Measurements from ENCODE around the gene STMND1. TPM values are rescaled to one million over a fixed set of nuclear protein-coding genes. Genes with fewer than 3 reads are reported as not detected.

The STMND1 gene
- total RNA-seq, 1 experiment from 2014 or later: not detected

DNA sequence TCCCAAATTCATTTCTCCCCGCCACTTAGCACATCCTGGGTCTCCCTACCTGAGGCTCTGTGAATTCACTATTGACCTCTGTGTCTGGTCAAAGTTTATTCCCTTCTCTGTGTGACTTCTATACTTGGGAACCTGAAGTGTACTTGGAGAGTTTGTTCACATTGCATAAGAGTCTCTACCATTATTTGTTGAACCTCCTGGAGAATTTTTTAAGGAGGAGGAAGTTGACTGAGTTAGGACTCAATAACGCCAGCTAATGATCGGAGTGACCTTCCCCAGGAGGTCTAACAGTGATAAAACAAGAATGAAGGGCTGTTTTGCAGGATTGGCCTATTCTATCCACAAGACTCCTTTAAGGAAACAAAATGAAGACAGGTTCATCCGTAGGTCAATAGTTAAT, 23.6 kb downstream of the STMND1 start:
- no peaks in the 10 kb centered on the region for H3K9me3 ChIP-seq (ENCODE audit: low read depth, low read length, poor library complexity, severe bottlenecking)
- intact Hi-C loops (cut with micrococcal nuclease; ENCODE audit: unreplicated experiment): no loop called here
- TF ChIP-seq CTCF (conservative IDR thresholded peaks at IDR 0.05; ENCODE audit: low read depth, low read length) (no peak), EZH2 (IDR thresholded peaks at IDR 0.05; ENCODE audit: borderline replicate concordance, low read depth, low read length, poor library complexity, severe bottlenecking) (no peak)
- ChIA-PET CTCF (no interaction called here), POLR2A (ENCODE audit: low non-redundant PET) (no interaction called here)
- no TSS peak for BruUV-seq (replicated peaks)
- DNase-seq (ENCODE audit: low spot score): no peak
- no peaks in the 10 kb centered on the region for H3K27me3 ChIP-seq (replicated peaks; ENCODE audit: insufficient read depth, low read depth, low read length, poor library complexity)
- H3K36me3 ChIP-seq (ENCODE audit: insufficient read depth, low read length, poor library complexity, severe bottlenecking): no peaks in the 10 kb centered on the region
- no peak overlapping the region for H3K27ac ChIP-seq (ENCODE audit: low read depth, low read length, poor library complexity, severe bottlenecking)
- H3K4me1 ChIP-seq (ENCODE audit: insufficient read depth, low read length, poor library complexity, severe bottlenecking): no peaks in the 10 kb centered on the region
- no peak overlapping the region for H3K4me3 ChIP-seq (ENCODE audit: low read depth, low read length, poor library complexity, severe bottlenecking)

GRCh38 chr6:17130786-17131185, 28.9 kb downstream of the STMND1 start:
- no peak for DNase-seq (ENCODE audit: low spot score)
- Histone ChIP-seq H3K4me3 (ENCODE audit: low read depth, low read length, poor library complexity, severe bottlenecking) (no peak overlapping the region), H3K9me3 (ENCODE audit: low read depth, low read length, poor library complexity, severe bottlenecking) (no peaks in the 10 kb centered on the region), H3K4me1 (ENCODE audit: insufficient read depth, low read length, poor library complexity, severe bottlenecking) (no peaks in the 10 kb centered on the region), H3K27me3 (replicated peaks; ENCODE audit: insufficient read depth, low read depth, low read length, poor library complexity) (no peaks in the 10 kb centered on the region), H3K27ac (ENCODE audit: low read depth, low read length, poor library complexity, severe bottlenecking) (no peak overlapping the region), H3K36me3 (ENCODE audit: insufficient read depth, low read length, poor library complexity, severe bottlenecking) (no peaks in the 10 kb centered on the region)
- BruUV-seq (replicated peaks): no TSS peak
- no peak for TF ChIP-seq EZH2 (IDR thresholded peaks at IDR 0.05; ENCODE audit: borderline replicate concordance, low read depth, low read length, poor library complexity, severe bottlenecking)
- no peak for TF ChIP-seq CTCF (conservative IDR thresholded peaks at IDR 0.05; ENCODE audit: low read depth, low read length)
- CTCF ChIA-PET: no interaction called here
- POLR2A ChIA-PET (ENCODE audit: low non-redundant PET): no interaction called here
- intact Hi-C loops (cut with micrococcal nuclease; ENCODE audit: unreplicated experiment): no loop called here

- Histone ChIP-seq H3K4me3 (ENCODE audit: low read depth, low read length, poor library complexity, severe bottlenecking) (no peak overlapping the region), H3K27ac (ENCODE audit: low read depth, low read length, poor library complexity, severe bottlenecking) (no peak overlapping the region), H3K9me3 (ENCODE audit: low read depth, low read length, poor library complexity, severe bottlenecking) (peaks cover 6% of the 10 kb centered on the region), H3K27me3 (replicated peaks; ENCODE audit: insufficient read depth, low read depth, low read length, poor library complexity) (no peaks in the 10 kb centered on the region), H3K36me3 (ENCODE audit: insufficient read depth, low read length, poor library complexity, severe bottlenecking) (no peaks in the 10 kb centered on the region), H3K4me1 (ENCODE audit: insufficient read depth, low read length, poor library complexity, severe bottlenecking) (no peaks in the 10 kb centered on the region)
- CTCF ChIA-PET: no interaction called here
- TF ChIP-seq CTCF (conservative IDR thresholded peaks at IDR 0.05; ENCODE audit: low read depth, low read length) (no peak), EZH2 (IDR thresholded peaks at IDR 0.05; ENCODE audit: borderline replicate concordance, low read depth, low read length, poor library complexity, severe bottlenecking) (no peak)
- no TSS peak for BruUV-seq (replicated peaks)
- POLR2A ChIA-PET (ENCODE audit: low non-redundant PET): no interaction called here
- intact Hi-C loops (cut with micrococcal nuclease; ENCODE audit: unreplicated experiment): no loop called here
- no peak for DNase-seq (ENCODE audit: low spot score)
Measured at GRCh38 chr6:17132967-17133366, 31.1 kb downstream of the STMND1 start.

Data from A673 (cell line).